8988T (cell line): ENCODE measurements around the gene CEND1.

Experiments used
- DNase-seq: peaks from one replicate; pipeline ENCODE4 v3.0.0; 2011

CEND1 gene

DNA sequence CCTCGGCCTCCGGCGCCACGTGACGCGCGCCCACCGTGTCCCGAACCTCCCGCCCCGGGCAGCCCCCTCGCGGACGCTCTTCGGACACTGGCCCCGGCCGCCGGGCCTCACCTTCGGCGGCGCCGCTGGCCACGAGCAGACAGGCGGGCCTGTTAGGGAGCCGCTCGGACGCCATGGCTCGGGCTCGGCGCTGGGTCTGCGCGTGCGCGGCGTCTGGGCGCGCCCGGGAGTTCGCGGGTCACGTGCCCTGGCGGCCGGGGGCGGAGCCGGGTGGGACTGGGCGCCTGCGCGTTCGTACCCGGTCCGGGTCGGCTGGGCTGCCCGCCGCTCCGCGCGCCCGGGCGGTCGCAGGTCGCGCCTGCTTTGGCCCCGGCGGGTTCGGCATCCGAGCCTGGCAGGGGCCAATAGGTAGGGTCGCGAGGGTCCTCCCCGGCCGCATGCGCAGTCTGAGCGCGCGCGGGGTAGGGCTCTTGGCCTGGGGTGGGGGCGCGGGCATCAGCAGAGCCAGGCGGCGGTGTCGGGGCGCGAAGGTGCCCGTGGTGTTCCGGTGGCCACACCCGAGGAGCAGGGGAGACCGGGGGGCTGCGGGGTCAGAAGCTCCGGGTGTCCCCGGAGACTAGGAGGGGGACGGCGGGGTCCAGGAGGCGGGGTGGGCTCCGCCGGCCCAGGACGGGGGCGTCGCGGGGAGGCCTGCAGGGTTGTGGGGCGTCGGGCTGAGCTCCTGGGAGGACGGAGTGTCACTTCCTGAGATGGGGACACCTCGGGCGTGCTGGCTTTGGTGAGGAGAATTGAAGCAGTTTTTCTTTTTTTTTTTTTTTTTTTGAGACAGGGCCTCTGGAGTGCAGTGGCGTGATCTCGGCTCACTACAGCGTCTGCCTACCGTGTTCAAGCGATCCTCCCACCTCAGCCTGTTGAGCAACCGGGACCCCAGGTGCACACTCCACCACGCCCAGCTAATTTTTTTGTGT is 12.3 kb downstream of the CEND1 start, which contains the start of gene GATD1:
Gene GATD1, minus strand, starts transcription at position 200 of the 968 bp plus-strand sequence. Its CDS starts 25 bp downstream, at position 175.
- peak; percentile 100 for DNase-seq

DNA sequence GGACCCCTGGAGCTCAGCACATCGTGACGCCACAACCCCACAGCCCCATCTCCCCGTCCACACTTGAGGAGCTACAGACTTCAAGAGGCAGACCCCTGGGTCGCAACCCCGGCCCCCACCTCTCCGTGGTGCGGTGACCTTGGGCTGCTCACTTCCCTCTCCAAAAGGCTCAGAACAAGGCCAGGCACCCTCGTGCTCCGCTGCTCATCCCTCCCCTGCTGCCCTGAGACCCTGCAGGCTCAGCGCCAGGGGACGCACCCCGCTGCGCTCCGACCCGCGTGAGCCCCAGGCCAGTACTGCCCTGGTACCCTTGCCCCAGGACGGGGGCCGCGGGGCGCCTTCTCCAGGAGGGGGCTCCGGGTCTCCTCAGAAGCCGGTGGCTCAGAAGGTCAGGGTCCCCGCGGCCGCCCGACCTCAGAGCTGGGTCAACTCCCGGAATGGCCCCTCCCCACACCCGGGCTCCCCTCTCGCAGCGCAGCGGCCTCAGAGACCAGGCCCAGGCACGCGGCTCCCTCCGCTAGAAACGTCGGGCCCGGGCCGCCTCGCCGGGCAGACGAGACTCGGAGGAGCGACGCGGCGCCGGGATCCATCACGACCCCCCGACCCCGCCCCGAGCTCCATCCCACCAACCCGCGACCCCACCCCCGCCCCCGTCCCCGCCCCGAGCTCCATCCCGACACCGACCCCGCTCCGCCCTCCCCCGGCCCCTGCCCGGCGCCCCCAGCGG is 13.2 kb downstream of the CEND1 start:
- peak; percentile 91 for DNase-seq

DNA sequence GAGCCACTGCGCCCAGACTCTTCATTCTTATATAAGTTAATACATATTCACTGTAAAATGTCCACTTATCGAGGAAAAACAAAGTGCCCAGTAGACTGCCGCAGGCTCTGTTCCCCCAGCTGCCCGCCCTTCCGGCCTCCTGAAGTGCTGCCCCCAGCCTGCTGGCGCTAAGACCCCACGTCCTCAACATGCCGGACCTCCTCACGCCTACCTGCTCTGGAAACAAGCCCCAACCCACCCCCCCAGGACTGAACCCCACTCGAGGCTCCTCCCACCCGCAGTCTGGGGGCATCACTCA is 13.7 kb downstream of the CEND1 start:
- no peak for DNase-seq

DNA sequence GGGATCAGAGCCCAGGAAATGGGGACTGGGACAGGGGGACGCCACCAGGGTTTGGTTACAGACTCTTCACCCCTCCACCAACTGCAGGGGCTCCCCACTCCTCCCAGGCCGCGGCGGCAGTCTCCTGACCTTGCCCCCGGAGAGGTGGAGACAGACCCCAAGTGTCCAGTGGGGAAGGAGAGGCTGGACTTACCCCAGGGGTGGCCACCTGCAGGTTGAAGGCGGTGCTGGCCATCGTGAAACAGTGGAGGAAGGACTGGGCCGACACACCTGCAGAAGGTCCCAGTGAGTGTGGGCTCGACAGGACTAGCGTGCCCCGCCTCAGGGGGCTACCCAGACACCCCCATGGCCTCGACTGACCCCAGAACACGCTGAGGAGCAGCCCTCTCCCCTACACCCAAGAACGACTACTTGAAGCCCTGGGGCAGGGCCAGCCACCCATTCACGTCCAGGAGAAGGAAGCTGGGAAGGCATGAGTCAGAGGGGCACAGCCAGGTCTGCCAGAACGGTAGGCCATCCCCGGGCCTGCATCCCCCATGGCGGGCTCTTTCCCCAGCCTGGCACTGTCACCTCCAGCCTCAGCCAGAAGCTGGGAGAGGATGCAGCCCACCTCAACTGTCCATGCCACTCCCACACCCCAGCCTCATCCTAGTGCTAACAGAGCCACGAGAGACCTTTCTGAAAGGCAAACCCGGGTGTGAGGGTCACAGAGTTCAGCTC is 14.9 kb downstream of the CEND1 start:
- DNase-seq: no peak

DNA sequence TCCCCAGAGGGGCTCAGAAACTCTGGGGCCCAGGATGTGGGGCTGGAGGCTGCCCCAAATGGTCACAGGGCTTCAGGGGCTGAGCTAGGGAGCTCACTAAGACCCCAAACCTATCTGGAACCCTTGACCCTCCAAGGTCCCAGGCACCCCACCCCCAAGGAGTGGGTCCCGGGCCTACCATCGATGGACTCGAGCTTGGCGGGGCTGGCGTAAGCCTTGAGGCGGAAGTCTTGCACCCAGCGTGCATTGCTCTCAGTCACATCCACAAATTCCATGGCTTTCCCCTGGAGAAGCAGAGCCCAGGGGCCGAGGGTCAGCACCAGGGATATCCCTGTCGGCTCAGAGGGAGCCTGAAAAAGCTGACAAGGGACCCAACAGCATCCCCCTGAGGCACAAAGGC is 16.1 kb downstream of the CEND1 start:
- DNase-seq: no peak

DNA sequence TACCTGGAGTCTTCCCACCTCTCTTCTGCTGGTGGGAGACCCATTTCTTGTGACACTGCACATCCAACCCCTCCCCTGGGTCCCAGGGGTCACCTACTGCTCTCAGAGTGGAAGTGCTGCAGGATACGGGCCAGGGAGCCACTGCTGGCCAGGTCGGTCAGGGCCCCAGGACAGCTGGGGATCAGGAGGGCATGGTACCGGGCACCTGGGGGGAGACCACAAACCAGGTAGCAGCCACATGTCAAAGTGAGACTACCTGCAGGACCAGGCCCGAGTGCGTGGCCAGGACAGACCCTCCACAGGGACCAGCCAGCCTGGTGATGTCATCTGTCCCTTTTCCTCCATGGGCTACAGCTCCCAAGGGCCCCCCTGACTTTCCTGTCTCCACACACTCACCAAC is 16.5 kb downstream of the CEND1 start:
- no peak for DNase-seq

DNA sequence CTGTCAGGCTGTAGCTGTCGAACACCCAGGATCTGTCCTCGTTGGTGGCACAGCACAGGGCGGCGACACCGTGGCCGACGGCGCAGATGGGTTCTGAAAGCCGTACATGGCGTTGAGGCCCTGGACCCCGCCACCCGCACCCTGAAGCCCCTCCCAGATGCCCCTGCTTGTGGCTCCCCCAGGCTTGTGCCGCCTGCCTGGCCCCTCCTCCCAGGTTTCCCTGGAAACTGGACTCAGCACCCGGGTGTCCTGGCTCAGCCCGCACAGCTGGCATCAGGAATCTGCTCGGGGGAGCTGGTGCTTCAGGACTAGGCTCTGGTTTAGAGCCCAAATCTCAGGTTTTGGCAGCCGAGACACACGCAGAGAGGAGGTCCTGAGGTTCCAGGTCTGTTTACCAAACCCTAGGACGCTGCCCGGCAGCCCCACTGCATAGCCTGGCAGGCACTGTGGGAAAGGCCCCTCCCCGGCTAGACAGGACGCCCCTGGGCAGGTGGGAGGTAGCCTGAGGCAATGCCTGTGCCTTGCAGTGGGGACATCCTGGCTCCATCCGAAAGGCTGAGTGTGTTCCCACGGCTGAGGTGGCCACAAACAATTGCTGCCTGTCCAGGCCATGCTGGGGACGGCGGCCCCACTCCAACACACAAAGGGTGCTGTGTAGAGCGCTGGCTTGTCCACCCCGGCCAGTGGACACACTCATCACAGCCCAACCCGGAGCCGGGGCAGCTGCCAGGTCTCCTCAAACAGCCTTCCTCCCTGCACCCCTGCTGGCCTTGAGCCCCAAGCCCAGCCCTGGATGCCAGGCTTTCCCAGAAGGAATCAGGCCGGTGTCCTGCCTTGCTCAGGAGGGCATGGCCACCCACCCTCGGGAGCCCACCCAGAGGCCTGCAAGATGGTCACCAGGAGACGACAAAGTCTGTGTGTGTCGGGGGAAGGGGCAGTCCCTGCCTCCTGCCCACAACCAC is 17.2 kb downstream of the CEND1 start:
- DNase-seq: no peak

DNA sequence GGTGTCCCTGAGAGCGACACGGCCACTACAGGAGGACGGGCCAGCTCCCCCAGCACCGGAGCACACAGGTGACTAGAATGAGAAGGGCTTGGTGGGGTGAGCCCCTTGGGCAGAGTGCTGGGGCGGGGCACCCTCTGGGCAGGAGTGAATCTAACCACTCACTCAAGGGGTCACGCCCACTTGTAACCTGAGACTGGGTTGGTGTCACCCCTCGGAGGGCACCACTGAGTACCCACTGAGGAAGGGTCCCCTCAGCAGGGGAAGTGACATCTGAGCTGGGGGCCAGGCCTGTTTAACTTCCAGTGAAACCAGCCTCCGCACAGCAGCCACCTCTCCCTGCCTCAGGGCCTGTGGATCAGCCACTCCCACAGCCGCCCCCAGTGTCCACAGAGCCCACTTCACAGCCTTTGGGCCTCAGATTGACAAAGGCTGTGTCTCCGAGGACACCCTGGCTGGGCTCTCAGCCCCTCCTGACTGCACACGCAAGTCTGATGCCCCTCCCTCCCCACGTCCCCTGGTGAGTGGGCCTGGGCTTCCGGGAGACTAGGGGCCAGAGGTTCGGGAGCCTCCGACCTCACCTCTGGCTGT is 18.2 kb downstream of the CEND1 start:
- DNase-seq: no peak

DNA sequence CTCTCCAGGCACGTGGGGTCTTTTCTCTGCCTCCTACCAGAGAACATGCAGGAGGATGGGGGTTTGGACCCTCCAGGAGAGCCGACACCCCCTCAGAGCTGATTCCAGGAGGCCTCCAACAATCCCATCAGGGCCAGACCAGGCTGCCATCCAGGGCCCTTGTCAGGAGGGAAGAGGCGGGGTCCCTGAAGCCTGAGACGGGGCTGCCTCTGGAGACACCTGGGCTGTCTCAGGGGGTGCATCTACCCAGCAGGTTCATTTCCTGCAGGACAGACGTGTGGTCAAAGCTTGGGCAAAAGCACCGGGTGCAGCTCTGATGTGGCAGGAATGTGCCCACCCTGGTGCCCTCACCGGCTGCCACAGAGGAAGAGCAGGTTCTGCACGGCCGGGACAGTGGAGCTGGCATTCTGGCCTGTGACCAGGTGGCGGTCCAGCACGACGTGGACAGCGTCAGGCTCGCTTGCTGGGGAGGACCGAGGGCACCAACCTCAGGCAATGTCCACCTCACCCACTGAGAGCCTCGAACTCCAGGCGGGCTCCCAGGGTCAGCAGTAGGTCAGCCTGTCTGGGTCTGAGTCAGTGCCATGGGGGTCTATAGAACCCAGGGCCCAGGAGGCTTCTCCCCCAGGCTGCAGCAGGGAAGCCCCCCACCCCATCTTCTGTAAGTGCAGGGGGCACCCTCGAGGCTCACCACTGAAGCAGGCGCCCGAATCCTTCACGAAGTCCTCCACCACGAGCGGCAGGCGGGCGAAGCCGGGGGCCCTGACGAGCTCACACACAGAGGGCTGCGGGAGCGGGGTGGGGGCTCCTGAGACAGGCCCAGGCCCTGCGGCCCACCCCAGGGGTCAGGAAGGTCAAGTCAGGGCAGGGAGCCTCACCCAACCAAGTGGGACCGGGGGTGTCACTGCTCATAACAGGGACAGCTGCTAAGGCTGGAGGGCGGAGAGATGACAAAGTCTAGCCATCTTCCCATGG is 19.0 kb downstream of the CEND1 start:
- DNase-seq: no peak

DNA sequence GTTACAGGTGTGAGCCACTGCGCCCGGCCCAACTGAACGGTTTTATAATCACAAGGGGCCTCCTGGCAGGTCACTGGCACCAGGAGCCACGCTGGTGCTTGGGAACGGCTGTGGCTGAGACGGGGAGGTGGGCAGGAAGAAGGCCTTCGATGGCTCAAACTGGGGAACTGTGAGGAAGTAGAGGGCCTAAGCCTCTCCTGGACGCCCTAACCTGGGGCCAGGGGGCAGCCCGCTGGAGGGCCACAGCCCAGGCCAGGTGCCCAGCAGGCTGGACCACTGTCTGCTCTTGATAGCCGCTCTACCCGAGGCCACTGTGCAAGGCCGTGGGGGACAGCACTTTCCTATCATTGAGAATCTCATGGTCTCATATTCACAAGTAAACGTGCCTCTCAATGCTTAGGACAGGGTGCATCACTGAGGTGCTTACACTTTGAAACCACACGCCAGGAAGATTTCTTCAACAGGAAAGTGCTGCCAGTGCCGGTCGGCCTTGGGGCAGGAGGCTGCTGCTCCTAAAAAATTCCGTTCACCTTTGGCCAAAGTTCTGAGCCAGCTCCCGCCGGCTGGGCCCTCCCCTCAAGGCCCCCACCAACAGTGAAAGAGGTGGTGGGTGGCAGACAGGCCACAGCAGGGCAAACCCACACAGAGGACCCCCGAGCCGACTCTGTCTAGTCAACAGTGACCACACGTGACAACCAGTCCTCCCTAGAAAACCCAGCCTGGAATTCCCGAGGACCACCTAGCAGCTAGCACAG is 19.8 kb downstream of the CEND1 start:
- no peak for DNase-seq

DNA sequence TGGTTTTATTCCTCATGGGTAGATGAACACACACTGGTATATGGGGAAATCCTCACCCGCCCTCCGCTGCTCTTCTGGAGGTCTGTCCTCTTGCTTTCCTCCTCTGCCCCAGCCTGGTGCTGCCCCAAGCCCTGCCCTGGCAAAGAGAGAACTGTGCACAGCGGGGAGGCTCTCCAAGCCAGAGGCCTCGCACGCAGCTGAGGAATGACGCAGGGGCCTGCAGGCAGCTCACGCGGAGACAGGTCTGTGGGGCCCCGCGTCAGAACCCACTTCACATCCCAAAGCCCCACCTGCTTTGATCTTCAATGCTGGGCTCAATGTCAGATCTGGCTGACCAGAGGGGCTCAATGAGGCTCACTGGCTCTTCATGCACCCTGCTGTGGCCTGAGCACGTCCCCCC is 22.7 kb downstream of the CEND1 start:
- DNase-seq: no peak

DNA sequence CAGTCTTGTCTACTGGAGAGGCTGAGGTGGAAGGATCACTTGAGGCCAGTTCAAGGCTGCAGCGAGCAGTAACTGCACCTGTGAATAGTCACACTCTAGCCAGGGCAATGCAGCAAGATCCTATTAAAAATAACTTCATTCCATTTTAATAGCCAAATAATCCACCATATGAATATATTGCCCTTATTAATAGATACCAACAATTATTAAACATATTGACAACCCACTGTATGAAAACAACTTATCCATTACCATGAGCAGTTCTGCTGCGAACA is 23.0 kb downstream of the CEND1 start:
- no peak for DNase-seq

DNA sequence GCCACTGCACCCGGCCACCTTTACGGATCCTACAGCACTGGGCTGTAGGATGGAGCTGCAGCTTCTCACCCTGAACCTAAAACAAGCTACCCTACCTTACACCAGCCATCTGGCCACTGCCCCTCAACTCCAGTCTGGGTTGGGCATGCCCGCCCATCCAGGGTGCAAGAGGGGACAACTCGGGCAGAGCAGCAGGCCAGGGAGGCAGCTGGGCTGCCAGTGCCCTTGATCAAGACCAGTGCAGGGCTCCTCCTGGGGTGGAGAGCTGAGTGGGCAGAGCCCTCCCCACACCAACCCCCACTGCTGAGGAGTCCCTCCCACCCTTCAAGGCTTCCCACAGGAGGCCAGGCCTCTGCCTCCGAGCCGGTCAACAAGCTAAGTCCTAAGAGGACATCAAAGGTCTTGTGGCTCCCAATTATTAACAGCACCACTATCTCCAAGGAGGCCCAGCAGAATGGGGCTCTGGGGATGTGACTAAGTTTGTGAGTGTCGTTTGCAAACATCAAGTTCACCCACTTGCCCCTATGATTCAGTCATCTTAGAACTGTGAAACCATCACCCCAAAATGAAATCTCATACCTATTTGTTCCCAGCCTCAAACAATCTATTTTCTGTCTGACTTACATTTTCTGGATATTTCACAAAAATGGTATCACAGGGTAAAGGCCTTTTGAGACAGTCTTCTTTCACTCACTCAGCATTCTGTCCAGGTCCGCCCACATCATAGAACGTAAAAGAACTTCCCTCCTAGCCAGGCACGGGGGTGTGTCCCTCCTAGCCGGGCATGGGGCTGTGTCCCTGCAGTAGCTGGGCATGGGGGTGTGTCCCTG is 23.6 kb downstream of the CEND1 start:
- DNase-seq: peak; percentile 38

DNA sequence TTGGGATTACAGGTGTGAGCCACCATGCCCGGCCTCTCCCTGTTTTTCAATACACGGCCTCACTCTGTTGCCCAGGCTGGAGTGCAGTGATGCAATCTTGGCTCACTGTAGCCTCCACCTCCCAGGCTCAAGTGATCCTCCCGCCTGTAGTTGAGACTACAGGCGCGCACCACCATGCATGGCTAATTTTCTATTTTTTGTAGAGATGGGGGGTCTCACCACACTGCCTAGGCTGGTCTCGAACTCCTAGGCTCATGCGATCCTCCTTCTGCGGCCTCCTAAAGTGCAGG is 24.1 kb downstream of the CEND1 start:
- DNase-seq: no peak

DNA sequence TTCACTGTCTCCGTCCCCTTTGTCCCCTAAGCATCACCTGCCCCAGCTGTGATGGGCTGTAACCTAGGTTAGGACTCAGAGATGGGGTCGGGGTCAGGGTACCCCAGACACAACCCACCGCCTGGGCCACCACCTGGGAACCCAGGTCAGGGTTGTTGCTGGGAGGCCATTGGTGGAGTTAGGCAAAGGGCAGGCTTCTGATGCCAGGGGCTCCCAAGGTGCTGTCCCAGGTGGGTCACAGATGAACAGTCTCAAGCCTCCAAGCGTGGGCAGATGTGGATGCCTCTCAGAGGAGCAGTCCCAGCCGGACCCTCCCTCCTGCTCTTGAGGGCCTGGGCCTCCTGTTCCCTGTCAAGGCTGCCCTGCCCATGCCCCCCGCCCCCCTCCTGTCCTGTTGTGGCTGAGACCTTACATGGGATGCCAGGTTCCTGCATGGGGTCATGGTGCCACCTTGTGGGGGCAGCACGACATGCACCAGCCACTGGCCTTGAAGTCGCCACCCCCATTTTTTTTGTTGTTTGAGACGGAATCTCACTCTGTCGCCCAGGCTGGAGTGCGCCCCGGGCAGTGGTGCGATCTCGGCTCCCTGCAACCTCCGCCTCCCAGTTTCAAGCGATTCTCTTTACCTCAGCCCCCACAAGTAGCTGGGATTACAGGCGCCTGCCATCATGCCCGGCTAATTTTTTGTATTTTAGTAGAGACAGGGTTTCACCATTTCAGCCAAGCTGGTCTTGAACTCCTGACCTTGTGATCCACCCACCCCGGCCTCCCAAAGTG is 24.7 kb downstream of the CEND1 start:
- DNase-seq: peak; percentile 86

DNA sequence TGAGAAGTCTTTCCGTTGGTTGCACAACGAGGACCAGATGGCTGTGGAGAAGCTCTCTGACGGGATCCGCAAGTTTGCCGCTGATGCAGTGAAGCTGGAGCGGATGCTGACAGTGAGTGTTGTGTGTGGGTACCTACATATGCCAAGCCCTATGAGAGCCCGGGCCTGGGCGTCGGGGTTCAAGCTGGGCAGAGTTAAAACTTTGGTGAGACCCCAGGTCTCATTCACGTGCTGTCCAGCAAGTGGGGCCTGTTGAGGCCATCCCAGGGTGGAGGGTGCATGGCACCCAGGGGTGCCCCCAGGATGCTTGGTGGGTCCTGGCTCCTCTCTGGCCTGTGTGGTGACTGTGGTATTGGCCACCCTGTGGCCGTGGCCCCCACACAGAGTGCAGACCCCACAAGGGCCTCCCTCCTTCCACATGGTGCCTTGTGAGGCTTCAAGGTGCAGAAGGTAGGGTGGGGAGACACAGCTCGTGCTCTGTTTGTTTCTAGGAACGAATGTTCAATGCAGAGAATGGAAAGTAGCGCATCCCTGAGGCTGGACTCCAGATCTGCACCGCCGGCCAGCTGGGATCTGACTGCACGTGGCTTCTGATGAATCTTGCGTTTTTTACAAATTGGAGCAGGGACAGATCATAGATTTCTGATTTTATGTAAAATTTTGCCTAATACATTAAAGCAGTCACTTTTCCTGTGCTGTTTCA is 25.4 kb downstream of the CEND1 start:
- no peak for DNase-seq

DNA sequence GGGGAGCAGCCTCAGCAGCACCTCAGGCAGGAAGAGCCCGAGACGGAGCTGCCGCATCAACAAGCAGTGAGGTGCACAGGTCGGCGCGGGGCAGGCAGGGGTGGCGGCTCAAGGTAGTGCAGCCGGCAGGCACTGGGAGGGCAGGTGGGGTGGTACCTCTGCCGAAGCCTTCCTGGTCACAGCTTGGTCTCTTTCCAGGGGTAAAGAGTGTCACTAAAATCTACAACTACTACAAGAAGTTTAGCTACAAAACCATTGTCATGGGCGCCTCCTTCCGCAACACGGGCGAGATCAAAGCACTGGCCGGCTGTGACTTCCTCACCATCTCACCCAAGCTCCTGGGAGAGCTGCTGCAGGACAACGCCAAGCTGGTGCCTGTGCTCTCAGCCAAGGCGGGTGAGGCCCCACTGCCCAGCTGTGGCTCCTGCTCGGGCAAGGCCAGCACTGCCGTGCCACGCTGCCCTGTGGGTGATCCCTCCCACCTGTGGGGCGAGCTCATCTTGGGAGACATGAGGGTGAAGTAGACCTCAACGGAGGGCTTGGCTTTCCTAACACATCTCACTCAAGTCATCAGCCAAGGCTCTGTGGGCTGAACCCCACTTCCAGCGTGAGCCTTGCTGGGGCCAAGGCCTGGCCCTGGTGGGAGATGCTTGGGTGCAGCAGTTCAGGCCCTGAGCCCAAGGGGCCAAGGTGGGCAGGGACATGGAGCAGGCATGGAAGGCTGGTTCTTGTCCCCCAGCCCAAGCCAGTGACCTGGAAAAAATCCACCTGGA is 26.2 kb downstream of the CEND1 start:
- DNase-seq: peak; percentile 36
